NOMO-1 treated with dmso at 0.1 percent for 144 hours (cell line): ENCODE measurements around the gene ZBTB37.
"Not testable (repeated sequence)": the region's sequence is repeated elsewhere in the genome, so short reads cannot be mapped to it uniquely, and the experiment has no call there.

ENCODE experiments used
- DNase-seq: peaks from one replicate; lab custom pipeline; 2025; ENCODE audit not compliant: unreplicated experiment; lab: John Stamatoyannopoulos, UW

The ZBTB37 gene

DNA sequence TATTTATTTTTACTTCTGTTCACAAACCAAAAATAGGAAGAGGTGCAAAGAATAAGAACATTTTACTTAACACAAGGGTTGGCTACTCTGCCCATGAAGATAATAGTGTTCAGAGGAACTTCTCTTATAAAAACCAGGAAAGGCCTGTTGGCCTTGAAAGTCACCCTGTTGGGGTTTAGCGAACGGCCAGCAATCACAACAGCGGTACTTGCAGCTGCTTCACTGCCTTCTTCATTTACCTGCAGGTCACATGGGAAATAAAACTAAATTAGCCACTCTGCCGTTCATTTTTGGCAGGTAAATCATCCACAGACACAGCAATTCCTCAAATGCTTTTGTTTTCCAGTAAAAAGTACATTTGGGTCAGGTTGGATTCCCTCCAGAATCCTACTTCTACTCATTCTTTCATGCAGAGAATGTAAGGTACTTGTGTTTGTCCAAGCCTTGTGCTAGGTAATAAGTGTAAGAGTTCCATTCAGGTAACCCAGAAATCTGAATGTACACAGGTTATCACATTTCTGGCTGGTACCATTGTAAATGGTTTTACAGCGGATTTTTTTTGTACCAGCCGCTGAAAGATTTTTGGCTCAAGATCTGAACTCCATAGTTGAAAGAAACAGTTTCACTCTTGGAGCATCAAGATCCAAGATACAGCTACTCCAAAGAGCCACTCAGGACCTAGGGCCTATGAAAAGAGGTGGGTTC, 35.8 kb downstream of the ZBTB37 start:
- DNase-seq: no peak

DNA sequence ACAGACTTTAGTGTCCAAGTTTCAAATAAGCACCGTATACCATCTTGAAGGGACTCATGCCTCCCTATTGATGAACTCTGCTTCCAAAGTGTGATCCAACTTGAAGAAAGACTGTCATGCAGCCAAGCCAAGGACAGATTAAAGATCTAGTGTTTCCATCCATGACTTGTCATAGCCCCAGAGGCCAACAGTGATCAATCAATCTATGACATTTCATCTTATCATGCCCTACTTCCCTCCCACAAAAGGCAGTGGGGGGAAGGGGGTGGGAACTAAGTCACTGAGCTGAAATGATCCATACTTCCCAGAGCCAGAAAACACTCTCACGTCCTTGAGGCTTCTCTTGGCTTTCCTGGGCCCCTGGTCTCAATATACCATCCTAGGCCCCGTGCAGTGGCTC, 44.9 kb downstream of the ZBTB37 start:
- no peak for DNase-seq

DNA sequence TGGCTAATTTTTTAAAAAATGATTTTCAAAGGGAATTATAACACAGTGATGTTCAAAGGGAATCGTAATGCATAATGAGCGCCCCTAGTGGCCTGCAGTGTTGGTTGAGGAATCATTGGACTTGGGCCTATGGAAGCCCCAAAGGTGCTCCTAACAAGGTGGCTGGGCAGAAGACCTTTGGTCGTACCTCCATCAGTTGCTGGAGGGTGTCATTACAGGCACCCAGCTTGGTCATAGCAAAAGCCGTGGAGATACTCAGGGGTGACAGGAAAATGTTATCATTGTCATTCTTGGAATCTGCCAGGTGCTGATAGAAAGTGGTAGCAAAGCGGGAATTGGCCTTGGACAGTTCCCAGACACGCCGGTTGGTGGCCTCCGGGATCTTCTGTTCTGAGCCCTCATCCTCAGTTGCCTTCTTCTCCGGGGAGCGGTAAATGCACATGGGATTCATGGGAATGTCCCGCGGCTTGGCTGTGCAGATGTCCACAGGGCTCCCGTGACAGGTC, 46.2 kb downstream of the ZBTB37 start:
- DNase-seq: no peak

DNA sequence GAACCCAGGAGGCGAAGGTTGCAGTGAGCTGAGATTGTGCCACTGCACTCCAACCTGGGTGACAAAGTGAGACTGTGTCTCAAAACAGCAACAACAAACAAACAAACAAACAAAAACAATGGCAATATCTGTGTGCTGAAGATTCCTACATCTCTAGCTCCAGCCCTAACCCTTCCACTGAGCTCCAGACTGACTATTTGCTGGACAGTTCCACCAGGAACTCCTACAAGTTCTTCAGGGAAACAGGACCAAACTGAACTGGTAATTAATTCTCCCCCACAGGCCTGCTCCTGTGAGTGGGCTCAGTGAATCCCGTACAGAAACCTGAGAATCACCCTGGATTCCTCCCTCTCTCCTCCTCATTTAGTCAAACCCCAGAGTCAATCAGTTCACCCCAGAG, 47.4 kb downstream of the ZBTB37 start:
- DNase-seq: no peak

DNA sequence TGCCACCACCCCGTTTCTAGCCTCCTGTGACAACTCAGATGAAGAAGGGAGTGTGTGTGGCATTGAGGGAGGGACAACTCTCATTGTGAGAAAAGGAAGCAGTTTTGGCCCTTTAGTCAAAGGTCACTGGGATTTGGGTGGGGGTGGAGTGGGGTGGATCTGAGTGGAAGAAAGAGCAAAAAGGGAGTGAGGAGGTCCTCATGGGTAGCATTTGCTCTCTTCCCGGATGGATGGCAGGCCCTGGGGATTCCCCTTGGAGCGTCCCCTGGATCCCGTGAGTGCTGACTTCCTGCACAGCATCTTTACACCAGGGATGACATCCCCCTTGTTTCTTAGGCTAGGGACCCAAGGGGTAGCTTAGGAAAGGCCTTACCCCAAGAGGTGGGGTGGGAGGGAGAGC, 48.5 kb downstream of the ZBTB37 start:
- DNase-seq: no peak

DNA sequence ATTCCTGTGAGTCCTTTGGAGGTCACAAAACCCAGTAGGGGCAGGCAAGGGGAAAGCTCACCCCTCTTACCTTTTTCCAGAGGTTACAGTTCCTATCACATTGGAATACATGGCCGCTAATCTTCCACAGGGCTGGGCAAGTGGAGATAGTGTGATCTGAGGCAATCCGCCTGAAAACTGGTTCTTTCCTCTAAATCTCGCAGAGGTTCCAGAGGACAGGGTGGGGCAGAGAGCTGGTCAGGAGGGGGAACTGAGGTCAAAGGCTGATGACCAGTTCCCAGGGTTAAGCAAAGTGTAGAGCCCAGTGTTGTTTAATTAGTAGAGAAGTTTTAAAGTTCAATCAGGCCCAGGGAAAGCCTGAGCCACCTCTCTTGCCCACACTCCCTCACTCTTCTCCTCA, 49.0 kb downstream of the ZBTB37 start, which contains the start of gene SERPINC1:
Gene SERPINC1, minus strand, starts transcription at position 179 of the 400 bp plus-strand sequence. Its CDS starts 68 bp downstream, at position 111.
- DNase-seq: no peak

DNA sequence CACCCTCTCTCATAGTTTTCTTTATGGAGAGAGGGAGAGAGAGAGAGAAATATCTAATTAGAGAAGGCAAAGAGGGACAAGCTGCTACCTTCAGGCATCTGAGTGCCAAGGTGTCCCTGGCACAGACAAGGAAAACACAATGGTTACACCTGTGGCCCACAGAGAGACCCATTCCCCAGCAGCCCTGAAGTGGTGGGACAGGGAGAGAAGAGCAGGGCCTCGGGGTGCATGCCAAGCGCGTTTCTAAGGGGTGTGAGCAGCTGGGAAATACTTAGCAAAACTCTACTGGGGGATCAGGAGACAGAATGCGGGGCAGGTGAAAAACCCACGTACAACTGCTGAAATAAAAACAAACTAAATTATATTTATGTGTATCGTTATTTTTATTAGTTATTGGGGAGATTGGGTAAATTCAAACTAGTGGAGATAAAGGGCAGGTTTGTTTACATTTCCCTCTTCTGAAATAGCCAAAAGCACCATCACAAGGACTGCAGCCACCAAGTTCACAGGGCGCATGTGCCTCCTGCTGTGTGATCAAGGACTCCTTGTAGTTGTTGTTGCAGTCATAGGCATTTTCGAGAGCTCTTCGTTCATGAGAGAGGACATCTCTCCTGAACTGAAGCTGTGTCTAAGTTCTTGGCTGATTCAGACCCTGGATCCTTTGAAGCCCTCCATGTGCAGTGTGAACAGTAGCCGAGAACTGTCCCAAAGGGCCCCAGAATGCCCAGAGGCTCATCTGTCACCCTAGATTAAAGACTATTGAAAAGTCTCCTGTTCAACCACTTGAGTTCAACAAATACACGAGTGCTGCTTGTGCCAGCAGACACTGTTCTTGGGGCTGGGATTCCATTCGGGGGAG, 49.7 kb downstream of the ZBTB37 start:
- DNase-seq: no peak

DNA sequence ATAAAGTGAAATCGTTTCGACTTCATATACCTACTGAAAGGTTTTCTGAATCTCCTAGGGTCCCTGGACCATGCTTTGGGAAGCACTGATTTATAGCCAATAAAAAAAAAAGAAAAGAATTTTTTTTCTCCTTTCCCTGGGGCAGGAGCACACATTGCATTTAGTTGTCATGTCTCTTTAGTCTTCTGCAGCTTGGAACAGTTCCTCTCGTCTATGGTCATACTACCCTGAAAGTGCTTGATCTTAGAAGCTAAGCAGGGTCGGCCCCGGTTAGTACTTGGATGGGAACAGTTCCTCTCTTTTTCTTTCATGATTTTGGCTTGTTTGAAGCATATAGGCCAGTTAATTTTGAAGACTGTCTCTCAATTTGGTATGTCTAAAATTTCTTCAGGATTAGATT, 52.7 kb downstream of the ZBTB37 start:
- no peak for DNase-seq

DNA sequence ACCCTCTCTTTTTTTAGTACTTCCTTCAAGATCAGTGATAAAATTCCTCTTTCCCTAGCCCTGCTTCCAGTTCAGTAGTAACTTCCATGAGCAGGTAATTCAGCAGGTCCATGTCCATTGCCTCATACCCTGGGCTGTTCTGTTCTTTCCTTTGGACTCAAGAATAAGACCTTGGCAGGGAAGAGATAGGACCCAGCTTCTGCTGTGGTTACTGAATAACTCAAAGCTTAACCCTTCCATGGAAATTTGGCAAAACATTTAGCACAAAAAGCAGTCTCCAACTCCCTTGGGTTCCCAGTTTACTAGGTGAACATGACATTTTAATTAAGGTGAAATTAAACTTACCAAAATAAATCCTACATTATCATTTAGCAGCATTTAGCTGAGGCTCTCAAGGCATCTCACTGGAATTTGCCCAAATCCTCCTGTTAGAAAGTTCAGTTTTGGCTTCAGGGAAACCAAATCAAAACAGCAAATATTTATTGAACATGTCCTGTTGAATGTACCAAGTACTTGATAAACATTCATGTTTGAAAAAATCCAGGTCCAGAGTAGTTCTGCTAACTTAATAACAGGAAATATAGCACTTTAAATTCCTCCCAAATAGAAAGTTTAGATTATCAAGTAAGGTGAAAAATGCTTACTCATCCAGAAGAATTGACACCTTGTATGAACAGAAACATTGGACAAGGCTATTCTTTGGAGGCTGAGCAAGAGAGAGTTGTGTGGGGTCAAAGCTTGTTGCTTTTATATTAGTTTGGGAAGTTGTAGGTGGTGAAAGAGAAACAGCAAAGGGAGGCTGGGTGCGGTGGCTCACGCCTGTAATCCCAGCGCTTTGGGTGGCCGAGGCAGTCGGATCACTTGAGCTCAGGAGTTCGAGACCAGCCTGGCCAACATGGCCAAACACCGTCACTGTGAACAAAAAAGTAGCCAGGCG, 57.4 kb downstream of the ZBTB37 start:
- DNase-seq: no peak

DNA sequence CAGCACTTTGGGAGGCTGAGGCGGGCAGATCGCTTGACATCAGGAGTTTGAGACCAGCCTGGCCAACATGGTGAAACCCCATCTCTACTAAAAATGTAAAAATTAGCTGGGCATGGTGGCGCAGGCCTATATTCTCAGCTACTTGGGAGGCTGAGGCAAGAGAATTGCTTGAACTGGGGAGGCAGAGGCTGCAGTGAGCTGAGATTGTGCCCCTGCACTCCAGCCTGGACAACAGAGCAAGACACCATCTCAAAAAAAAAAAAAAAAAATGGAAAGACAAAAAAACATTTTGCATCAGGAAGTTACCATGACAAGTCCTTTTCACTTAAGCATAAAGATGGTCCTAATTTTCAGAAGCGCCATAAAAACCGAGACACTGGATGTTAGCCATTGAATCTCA, 62.4 kb downstream of the ZBTB37 start:
- DNase-seq: not testable (repeated sequence)

DNA sequence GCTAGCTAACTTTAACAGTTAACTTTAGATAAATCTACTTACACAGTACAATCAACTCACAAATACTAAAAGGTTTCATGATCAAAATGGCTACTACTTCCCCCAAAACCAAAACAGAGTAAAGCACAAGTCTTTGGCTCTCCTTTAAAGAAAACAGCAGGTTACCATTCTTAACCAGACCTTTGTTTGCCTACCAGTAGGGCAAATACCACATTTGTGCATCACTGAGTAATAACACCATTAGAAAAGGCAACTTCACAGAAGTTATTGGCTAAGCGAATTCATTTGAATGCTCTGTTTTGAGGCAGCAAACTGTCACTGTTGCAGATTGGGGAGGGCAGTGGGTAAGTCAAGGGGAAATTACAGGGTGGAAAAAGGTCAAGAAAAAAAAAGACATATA, 66.3 kb downstream of the ZBTB37 start:
- no peak for DNase-seq

DNA sequence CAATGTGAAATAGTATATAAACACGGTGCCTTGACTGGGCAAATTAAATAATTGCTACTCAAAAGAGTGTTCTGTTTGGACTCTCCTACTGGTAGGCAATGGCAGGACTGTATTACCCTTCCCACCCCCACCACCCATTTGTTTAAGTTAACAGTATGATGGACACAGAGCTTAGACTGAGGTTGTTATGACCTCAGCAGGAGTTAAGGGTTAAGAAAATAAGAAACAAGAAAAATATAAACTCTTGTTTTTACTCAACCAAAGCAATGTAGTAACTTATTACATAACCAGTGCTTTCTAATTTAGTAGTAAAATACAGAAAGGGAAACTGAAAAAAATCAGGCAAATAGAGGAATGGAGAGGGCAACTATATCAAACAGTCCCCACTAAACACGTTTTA, 68.9 kb downstream of the ZBTB37 start:
- no peak for DNase-seq

DNA sequence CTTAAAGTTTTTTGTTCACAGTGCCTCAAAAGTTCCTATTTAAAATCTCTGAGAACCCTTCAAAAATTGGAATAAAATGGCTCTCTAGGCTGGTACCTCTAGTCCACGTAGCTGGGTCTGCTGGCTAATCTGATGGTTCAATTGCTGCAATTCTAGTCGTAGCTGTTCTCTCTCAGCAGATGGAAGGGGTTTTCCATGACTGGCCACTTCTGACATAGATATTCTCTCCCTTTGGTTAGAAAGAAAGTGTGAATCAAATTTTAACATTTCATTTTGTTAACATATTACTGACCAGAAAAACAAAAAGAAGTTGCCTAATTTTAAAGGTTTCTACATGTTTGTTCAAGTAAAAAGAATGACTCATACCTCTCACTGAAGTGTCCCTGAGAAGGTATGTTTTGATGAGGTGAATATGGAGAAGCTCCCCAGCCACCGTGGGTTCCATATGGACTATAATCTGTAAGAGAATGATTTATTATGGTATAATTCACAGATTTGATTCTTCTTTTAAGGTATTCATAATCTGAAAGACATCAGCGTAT, 78.3 kb downstream of the ZBTB37 start:
- no peak for DNase-seq

DNA sequence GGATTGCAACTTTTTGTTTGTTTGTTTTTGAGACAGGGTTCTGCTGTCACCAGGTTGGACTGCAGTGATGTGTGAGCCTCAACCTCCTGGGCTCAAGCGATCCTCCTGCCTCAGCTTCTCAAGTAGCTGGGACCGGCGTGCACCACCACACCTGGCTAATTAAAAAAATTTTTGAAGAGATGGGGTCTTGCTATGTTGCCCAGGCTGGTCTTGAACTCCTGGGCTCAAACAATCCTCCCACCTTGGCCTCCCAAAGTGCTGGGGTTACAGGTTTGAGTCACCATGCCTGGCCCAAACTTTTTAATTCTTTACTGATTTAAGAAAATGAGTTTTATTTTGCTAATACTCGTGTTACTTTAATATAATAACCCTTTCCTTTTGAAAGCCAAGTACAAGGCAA, 80.4 kb downstream of the ZBTB37 start:
- no peak for DNase-seq
